ENCODE results near the gene GLUL. TPM values are rescaled to one million over a fixed set of nuclear protein-coding genes. Genes with fewer than 3 reads are reported as not detected.
A peak's percentile ranks its signal among the peaks of the same experiment; 100 is the strongest.

Gene GLUL
- total and polyA plus RNA-seq, 2 of the 4 experiments (the other 2 are of a cell fraction): 131 to 385 TPM

GRCh38 chr1:182391028-182391361, 595 bp downstream of the GLUL start:
- H4K91ac ChIP-seq (ENCODE audit: insufficient read depth, low read depth, low read length): no peak overlapping the region
- peak overlapping the region; percentile 66 for H3K4ac ChIP-seq (ENCODE audit: low read depth, low read length)
- ChIA-PET POLR2A (ENCODE audit: unreplicated experiment) (no interaction called here), CTCF (no interaction called here)
- H3K79me1 ChIP-seq (ENCODE audit: low read depth in 1 of 2, low read length in 2 of 2): peaks cover 13 to 39% of the 10 kb centered on the region in 2 experiments
- peak overlapping the region; percentile 94 for H2AFZ ChIP-seq (replicated peaks; ENCODE audit: low read length, poor library complexity)
- BruUV-seq (replicated peaks): no TSS peak
- no peak overlapping the region for H2AK5ac ChIP-seq (ENCODE audit: low read depth, low read length)
- dilution Hi-C loops (cut with HindIII; ENCODE audit: low sequenced_read_pairs, unreplicated experiment) (no loop called here), in situ Hi-C loops (cut with MboI; ENCODE audit: low sequenced_read_pairs) (loop anchor here (10.0 kb wide), 1 partner anchor 306 kb away; no protein-coding TSS in a partner anchor), intact Hi-C loops (cut with micrococcal nuclease) (loop anchor here (1.0 kb wide), 1 partner anchor 306 kb away; no protein-coding TSS in a partner anchor)
- no peaks in the 10 kb centered on the region for H3K9me3 ChIP-seq (ENCODE audit: control insufficient read depth, insufficient read depth, low read length)
- H3K9me1 ChIP-seq (ENCODE audit: insufficient read depth, low read length): peaks cover 9% of the 10 kb centered on the region; the same call in 1 of the 2 replicates
- TF ChIP-seq RAD21 (IDR thresholded peaks at IDR 0.05; ENCODE audit: low read length): no peak
- TF ChIP-seq ELK1 (IDR thresholded peaks at IDR 0.05; ENCODE audit: borderline replicate concordance, low read depth, low read length): no peak
- TF ChIP-seq POLR2A (IDR thresholded peaks at IDR 0.05; ENCODE audit: low read depth, low read length): no peak
- no peak for TF ChIP-seq RFX5 (IDR thresholded peaks at IDR 0.05; ENCODE audit: low read depth, low read length)
- no peak for TF ChIP-seq CTCF (conservative IDR thresholded peaks at IDR 0.05; ENCODE audit: low read depth, low read length)
- TF ChIP-seq NFE2L2 (IDR thresholded peaks at IDR 0.05; ENCODE audit: low read depth, low read length): no peak
- no peak for TF ChIP-seq MAZ (IDR thresholded peaks at IDR 0.05; ENCODE audit: borderline replicate concordance, low read depth, low read length)
- TF ChIP-seq BHLHE40 (IDR thresholded peaks at IDR 0.05; ENCODE audit: low read depth, low read length): no peak
- no peak for TF ChIP-seq CHD1 (IDR thresholded peaks at IDR 0.05; ENCODE audit: low read depth, low read length)
- TF ChIP-seq USF2 (IDR thresholded peaks at IDR 0.05; ENCODE audit: low read depth, low read length): no peak
- no peak for TF ChIP-seq FOS (IDR thresholded peaks at IDR 0.05; ENCODE audit: low read depth, low read length)
- no peak for TF ChIP-seq SMC3 (IDR thresholded peaks at IDR 0.05; ENCODE audit: low read depth, low read length)
- no peak for TF ChIP-seq MXI1 (IDR thresholded peaks at IDR 0.05; ENCODE audit: borderline replicate concordance, low read depth, low read length)
- no peak for TF ChIP-seq CEBPB (IDR thresholded peaks at IDR 0.05; ENCODE audit: low read depth, low read length)
- TF ChIP-seq RCOR1 (IDR thresholded peaks at IDR 0.05; ENCODE audit: insufficient replicate concordance, low read length): no peak
- TF ChIP-seq MAFK (IDR thresholded peaks at IDR 0.05; ENCODE audit: low read depth, low read length): no peak
- H3K4me2 ChIP-seq (ENCODE audit: low read depth, low read length): peak overlapping the region; percentile 60
- peak overlapping the region in 1 of 2 experiments; percentile 64; a peak in 2 of 4 replicates for H4K8ac ChIP-seq (ENCODE audit: low read depth in 2 of 2, low read length in 2 of 2)
- no peak overlapping the region for H4K5ac ChIP-seq (ENCODE audit: low read depth, low read length)
- peak overlapping the region; percentile 88 for H3K27ac ChIP-seq (ENCODE audit: insufficient read depth, low read length)
- 0 out of 2 replicates have a peak overlapping the region, but pooled peaks have one; percentile 65 for H3K23ac ChIP-seq (ENCODE audit: low read depth, low read length)
- no peak; the same call in 1 of the 2 replicates for ATAC-seq (ENCODE audit: low read depth)
- peak overlapping the region; percentile 60 for H2BK5ac ChIP-seq (ENCODE audit: low read depth, low read length, poor library complexity, severe bottlenecking)
- no peak overlapping the region for H2BK20ac ChIP-seq (ENCODE audit: low read depth, low read length)
- peak overlapping the region; percentile 68; the same call in 1 of the 2 replicates for H3K14ac ChIP-seq (replicated peaks; ENCODE audit: low read depth, low read length)
- H3K4me3 ChIP-seq (ENCODE audit: insufficient read depth, low read depth, low read length): peak overlapping the region; percentile 91
- WGBS, 2 experiments (ENCODE audit: extremely low coverage in 2 of 2, insufficient read length in 1 of 2): 1% methylated on average over 17 of the region's 35 CpGs; no CpG with 5 or more reads in 1 of the 2 experiments
- H3K9ac ChIP-seq (ENCODE audit: low read depth, low read length): peak overlapping the region; percentile 81
- peaks cover 3% of the 10 kb centered on the region for H3K4me1 ChIP-seq (ENCODE audit: control insufficient read depth, insufficient read depth, low read length)
- no peak overlapping the region for H2BK15ac ChIP-seq (ENCODE audit: low read depth, low read length)
- H4K20me1 ChIP-seq (ENCODE audit: insufficient read depth, low read length): peaks cover 27% of the 10 kb centered on the region
- H2AK9ac ChIP-seq (replicated peaks; ENCODE audit: low read depth, low read length, poor library complexity): peak overlapping the region; percentile 94
- peak overlapping the region; percentile 28; the same call in 1 of the 2 replicates for H3K56ac ChIP-seq (ENCODE audit: extremely low read depth, insufficient read depth, low read length)
- H3K18ac ChIP-seq (ENCODE audit: low read depth, low read length): no peak overlapping the region
- no peaks in the 10 kb centered on the region for H3K27me3 ChIP-seq (ENCODE audit: control insufficient read depth, insufficient read depth, low read length)
- H3K36me3 ChIP-seq (ENCODE audit: control insufficient read depth, insufficient read depth, low read length): peaks cover 23% of the 10 kb centered on the region
- H2BK120ac ChIP-seq (ENCODE audit: low read depth, low read length): no peak overlapping the region
- DNase-seq: no peak
